Fibroblast of lung (primary cell): ENCODE data around the gene KIF26B. TPM values are rescaled to one million over a fixed set of nuclear protein-coding genes. Genes with fewer than 3 reads are reported as not detected.
"Not testable (repeated sequence)": the region's sequence is repeated elsewhere in the genome, so short reads cannot be mapped to it uniquely, and the experiment has no call there.

Source experiments
- DNase-seq, 2 donors: peaks; one replicate each; pipeline versions ENCODE4 v3.0.0 to v3.0.0-alpha.2; 2010; ENCODE audit warnings: low read depth in 2 of 2
- H2AFZ ChIP-seq: 2 replicates; pipeline ENCODE4 v1.5.1; 2012; ENCODE audit warnings: low read length, control low read depth, inconsistent platforms
- H3K27ac ChIP-seq: 2 replicates; pipeline ENCODE4 v1.5.1; 2011; ENCODE audit warnings: low read length, control low read depth; ENCODE audit not compliant: insufficient read depth
- H3K27me3 ChIP-seq: 2 replicates; pipeline ENCODE4 v1.5.1; 2011; ENCODE audit warnings: mild to moderate bottlenecking, low read length; ENCODE audit not compliant: control insufficient read depth, insufficient read depth
- H3K36me3 ChIP-seq: 2 replicates; pipeline ENCODE4 v1.5.1; 2011; ENCODE audit warnings: low read length; ENCODE audit not compliant: control insufficient read depth, insufficient read depth
- H3K4me1 ChIP-seq: 2 replicates; pipeline ENCODE4 v1.5.1; 2011; ENCODE audit warnings: low read length; ENCODE audit not compliant: control insufficient read depth, insufficient read depth; ENCODE audit errors: extremely low read depth
- H3K4me2 ChIP-seq: 2 replicates; pipeline ENCODE4 v1.5.1; 2011; ENCODE audit warnings: low read length, control low read depth; ENCODE audit not compliant: insufficient read depth; ENCODE audit errors: extremely low read depth
- H3K4me3 ChIP-seq, 4 experiments: fragments of 200-600 bp in 1 of 4; sonication (generic) in 1 of 4; replicated peaks in 1 of 4; 2 replicates each; pipeline ENCODE4 v1.5.1; 2011 to 2016; ENCODE audit warnings: low read length in 4 of 4, low read depth in 3 of 4, mild to moderate bottlenecking in 3 of 4, control low read depth in 2 of 4, inconsistent platforms in 1 of 4, mixed read lengths in 1 of 4; ENCODE audit not compliant: insufficient read depth in 1 of 4; ENCODE audit errors: control extremely low read depth in 1 of 4
- H3K79me2 ChIP-seq: 2 replicates; pipeline ENCODE4 v1.5.1; 2012; ENCODE audit warnings: mild to moderate bottlenecking, low read length, inconsistent platforms; ENCODE audit not compliant: control insufficient read depth, insufficient read depth
- H3K9ac ChIP-seq: 2 replicates; pipeline ENCODE4 v1.5.1; 2011; ENCODE audit warnings: mild to moderate bottlenecking, low read length, control low read depth; ENCODE audit not compliant: insufficient read depth
- H3K9me3 ChIP-seq: 2 replicates; pipeline ENCODE4 v1.5.1; 2012; ENCODE audit warnings: low read depth, low read length; ENCODE audit not compliant: control insufficient read depth, insufficient read depth
- H4K20me1 ChIP-seq: 2 replicates; pipeline ENCODE4 v1.5.1; 2011; ENCODE audit warnings: low read length; ENCODE audit not compliant: control insufficient read depth, insufficient read depth; ENCODE audit errors: extremely low read depth
- EZH2 ChIP-seq: IDR thresholded peaks from 2 replicates; pipeline ENCODE4 v1.5.1; 2012; ENCODE audit warnings: low read length, control low read depth, mild to moderate bottlenecking; ENCODE audit errors: missing control alignments
- polyA plus RNA-seq, 2 donors: library from polyadenylated mRNA; depleted of rRNA in 1 of 2; stranded (reverse) in 1 of 2; unstranded in 1 of 2; fragments of >200 nt; gene quantifications; 2 replicates each; pipeline ENCODE4 v1.2.1, GENCODE V29; 2011 to 2012; ENCODE audit warnings: missing spikeins in 1 of 2
- total RNA-seq: library from RNA; depleted of rRNA; stranded (reverse); fragments of >200 nt; gene quantifications from 2 replicates; pipeline ENCODE4 v1.2.1, GENCODE V29; 2014
- TF ChIP-seq, protein P1 (sequence below), 2 donors: IDR thresholded peaks in 1 of 2; conservative IDR thresholded peaks in 1 of 2; 1 replicate in 1 of 2; 2 replicates in 1 of 2; pipeline ENCODE4 v1.5.1; 2011 to 2012; ENCODE audit warnings: low read length in 2 of 2, control low read depth in 1 of 2, inconsistent platforms in 1 of 2, low read depth in 1 of 2, mild to moderate bottlenecking in 1 of 2

Gene KIF26B
- total and polyA plus RNA-seq, 2 donors (not counting 1 experiment from before 2014, with no cell fraction given), result 5.3 to 6.1 TPM

DNA sequence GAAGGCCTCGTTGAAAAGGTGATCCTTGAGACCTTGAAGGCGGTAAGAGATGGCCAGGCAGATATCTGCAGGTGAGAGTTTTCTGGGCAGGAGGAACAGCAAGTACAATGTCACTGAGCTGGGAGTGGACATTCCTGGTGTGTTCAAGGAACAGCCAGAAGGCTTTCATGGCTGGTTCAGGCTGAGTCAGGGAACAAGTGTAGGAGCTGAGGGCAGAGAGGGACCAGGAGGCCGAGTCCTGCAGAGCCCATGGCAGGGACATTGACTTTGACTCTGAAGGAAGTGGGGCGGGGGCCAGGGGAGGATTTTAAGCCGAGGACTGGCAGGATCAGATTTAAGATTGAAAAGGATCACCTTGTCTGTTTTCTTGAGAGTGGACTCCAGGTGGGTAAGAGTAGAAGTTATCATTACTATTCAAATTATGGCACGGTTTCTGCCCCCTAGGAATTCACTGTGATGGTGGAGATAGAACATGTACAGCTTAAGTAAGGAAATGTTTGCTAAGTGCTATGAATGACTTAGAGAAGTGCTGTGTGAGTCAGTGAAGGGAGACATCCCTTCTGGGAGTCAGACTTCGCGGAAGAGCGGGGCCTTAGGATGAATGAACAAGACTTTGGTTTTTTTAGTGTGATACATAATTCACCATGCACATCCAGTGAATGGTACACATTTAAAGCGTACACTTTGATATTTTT, 202.3 kb downstream of the KIF26B start:
- DNase-seq, result peak in 1 of 2 donors; percentile 32
- Histone ChIP-seq H4K20me1 (no peaks in the 10 kb centered on the region), H3K4me3 (no peak overlapping the region), H3K9me3 (no peaks in the 10 kb centered on the region), H3K27me3 (no peaks in the 10 kb centered on the region), H3K36me3 (no peaks in the 10 kb centered on the region), H2AFZ (no peak overlapping the region), H3K4me2 (no peak overlapping the region), H3K27ac (no peak overlapping the region), H3K9ac (no peak overlapping the region), H3K4me1 (no peaks in the 10 kb centered on the region), H3K79me2 (no peaks in the 10 kb centered on the region)
- TF ChIP-seq, protein P1, sequence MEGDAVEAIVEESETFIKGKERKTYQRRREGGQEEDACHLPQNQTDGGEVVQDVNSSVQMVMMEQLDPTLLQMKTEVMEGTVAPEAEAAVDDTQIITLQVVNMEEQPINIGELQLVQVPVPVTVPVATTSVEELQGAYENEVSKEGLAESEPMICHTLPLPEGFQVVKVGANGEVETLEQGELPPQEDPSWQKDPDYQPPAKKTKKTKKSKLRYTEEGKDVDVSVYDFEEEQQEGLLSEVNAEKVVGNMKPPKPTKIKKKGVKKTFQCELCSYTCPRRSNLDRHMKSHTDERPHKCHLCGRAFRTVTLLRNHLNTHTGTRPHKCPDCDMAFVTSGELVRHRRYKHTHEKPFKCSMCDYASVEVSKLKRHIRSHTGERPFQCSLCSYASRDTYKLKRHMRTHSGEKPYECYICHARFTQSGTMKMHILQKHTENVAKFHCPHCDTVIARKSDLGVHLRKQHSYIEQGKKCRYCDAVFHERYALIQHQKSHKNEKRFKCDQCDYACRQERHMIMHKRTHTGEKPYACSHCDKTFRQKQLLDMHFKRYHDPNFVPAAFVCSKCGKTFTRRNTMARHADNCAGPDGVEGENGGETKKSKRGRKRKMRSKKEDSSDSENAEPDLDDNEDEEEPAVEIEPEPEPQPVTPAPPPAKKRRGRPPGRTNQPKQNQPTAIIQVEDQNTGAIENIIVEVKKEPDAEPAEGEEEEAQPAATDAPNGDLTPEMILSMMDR (conservative IDR thresholded peaks at IDR 0.05 in 1 of 2, IDR thresholded peaks at IDR 0.05 in 1 of 2; ENCODE audit: low read depth in 1 of 2, low read length in 2 of 2), result no peak
- no peak for TF ChIP-seq EZH2

DNA sequence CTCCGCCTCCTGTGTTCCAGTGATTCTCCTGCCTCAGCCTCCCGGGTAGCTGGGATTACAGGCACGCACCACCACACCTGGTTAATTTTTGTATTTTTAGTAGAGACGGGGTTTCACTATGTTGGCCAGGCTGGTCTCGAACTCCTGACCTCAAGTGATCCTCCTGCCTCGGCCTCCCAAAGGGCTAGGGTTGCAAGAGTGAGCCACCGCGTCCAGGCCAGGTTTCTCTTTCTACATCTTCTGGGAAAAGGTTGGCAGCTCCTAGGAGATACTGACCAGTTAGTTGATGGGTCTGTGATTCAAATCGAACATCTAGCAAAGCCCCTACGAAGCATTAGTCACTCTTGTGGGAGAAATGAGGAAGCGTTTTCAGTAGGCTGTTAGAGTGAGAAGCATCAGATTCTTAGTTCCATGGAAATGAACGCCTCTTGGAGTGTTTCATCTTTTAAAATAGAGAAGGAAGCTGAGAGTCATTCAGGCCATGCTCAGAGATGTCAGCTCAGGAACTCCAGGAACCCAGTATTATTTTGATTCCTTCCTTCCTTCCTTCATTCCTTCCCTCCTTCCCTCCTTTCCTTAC, 204.4 kb downstream of the KIF26B start:
- not testable (repeated sequence) for H3K27me3 ChIP-seq, H3K36me3 ChIP-seq, H3K79me2 ChIP-seq, H4K20me1 ChIP-seq, H3K4me1 ChIP-seq, H3K27ac ChIP-seq, H2AFZ ChIP-seq, H3K4me2 ChIP-seq, H3K4me3 ChIP-seq, DNase-seq, H3K9me3 ChIP-seq, H3K9ac ChIP-seq

DNA sequence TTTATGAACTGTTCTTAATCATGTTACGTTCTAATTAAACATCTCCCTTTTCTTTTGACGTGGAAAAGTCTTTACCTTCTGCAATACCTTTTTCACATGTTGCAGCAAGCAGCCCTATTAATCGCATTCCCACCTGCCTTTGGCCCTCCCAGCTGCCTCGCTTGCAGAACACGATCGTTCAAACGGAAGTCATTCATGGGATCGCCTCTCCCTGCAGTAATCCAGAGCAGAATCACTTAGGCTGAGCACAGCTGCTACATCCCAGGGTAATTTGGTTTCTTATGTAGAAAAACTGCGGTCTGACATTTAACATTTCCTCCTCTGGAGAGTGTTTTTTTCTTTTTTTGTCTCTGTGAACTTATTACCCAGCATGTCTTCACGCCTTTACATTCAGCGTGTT, 206.3 kb downstream of the KIF26B start:
- no peak for TF ChIP-seq EZH2
- Histone ChIP-seq H3K79me2 (no peaks in the 10 kb centered on the region), H4K20me1 (no peaks in the 10 kb centered on the region), H3K4me3 (no peak overlapping the region), H3K27me3 (no peaks in the 10 kb centered on the region), H3K4me2 (no peak overlapping the region), H3K36me3 (no peaks in the 10 kb centered on the region), H3K9me3 (no peaks in the 10 kb centered on the region), H3K4me1 (no peaks in the 10 kb centered on the region), H2AFZ (no peak overlapping the region), H3K27ac (no peak overlapping the region), H3K9ac (no peak overlapping the region)
- no peak for DNase-seq

DNA sequence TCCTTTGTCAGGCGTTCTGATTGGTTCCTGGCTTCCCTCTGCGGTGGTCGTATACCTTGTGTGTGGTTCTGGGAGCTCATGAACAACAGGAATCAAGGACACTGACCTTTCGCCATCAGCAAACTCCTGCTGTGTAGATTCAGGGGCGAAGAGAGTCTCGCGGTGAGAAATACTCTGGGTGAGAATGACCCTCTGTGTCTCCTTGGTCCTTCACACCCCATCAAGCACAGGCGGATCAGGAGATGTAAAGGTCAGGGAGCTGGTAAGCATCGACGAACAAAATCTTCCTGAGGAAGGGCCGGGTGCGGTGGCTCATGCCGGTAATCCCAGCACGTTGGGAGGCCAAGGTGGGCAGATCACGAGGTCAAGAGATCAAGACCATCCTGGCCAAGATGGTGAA, 207.2 kb downstream of the KIF26B start:
- H3K27ac ChIP-seq, result no peak overlapping the region
- H3K36me3 ChIP-seq, result no peaks in the 10 kb centered on the region
- H3K4me2 ChIP-seq, result no peak overlapping the region
- H3K9me3 ChIP-seq, result no peaks in the 10 kb centered on the region
- no peak for DNase-seq
- no peak overlapping the region for H3K4me3 ChIP-seq
- no peaks in the 10 kb centered on the region for H3K79me2 ChIP-seq
- H2AFZ ChIP-seq, result no peak overlapping the region
- no peak overlapping the region for H3K9ac ChIP-seq
- H3K27me3 ChIP-seq, result no peaks in the 10 kb centered on the region
- no peaks in the 10 kb centered on the region for H4K20me1 ChIP-seq
- no peaks in the 10 kb centered on the region for H3K4me1 ChIP-seq
- no peak for TF ChIP-seq EZH2
- TF ChIP-seq, protein P1 (conservative IDR thresholded peaks at IDR 0.05 in 1 of 2, IDR thresholded peaks at IDR 0.05 in 1 of 2; ENCODE audit: low read depth in 1 of 2, low read length in 2 of 2), result no peak
